ENCODE measurements around the gene TMC3.

TMC3 gene

GRCh38 chr15:81296673-81297072 lies 77.3 kb downstream of the TMC3 start:
- no peak overlapping the region for H2AFZ ChIP-seq (ENCODE audit: low read depth, low read length)
- H3K4me2 ChIP-seq (ENCODE audit: low read length) = peak overlapping the region; percentile 83
- H3K27ac ChIP-seq (ENCODE audit: low read length) = peak overlapping the region; percentile 98
- H3K79me2 ChIP-seq (ENCODE audit: low read length) = peaks cover 92% of the 10 kb centered on the region
- no peak for TF ChIP-seq CTCF (IDR thresholded peaks at IDR 0.05; ENCODE audit: low read depth, low read length)
- no peak for TF ChIP-seq EZH2phosphoT487 (IDR thresholded peaks at IDR 0.05; ENCODE audit: low read depth)
- H3K36me3 ChIP-seq (replicated peaks; ENCODE audit: low read depth, low read length) = peaks cover 47% of the 10 kb centered on the region
- no peaks in the 10 kb centered on the region for H3K27me3 ChIP-seq (ENCODE audit: low read depth, low read length)
- peak overlapping the region; percentile 86 for H3K4me3 ChIP-seq (ENCODE audit: low read length)
- no peaks in the 10 kb centered on the region for H3K9me3 ChIP-seq (ENCODE audit: insufficient read depth, low read length)
- H3K4me1 ChIP-seq (ENCODE audit: low read length) = peaks cover 90% of the 10 kb centered on the region
- no peaks in the 10 kb centered on the region for H4K20me1 ChIP-seq (ENCODE audit: insufficient read depth, low read length)
- peak overlapping the region; percentile 100 for H3K9ac ChIP-seq (ENCODE audit: low read length)

- peak overlapping the region; percentile 100 for H3K9ac ChIP-seq (ENCODE audit: low read length)
- H3K4me3 ChIP-seq (ENCODE audit: low read length) = peak overlapping the region; percentile 86
- peaks cover 90% of the 10 kb centered on the region for H3K79me2 ChIP-seq (ENCODE audit: low read length)
- H3K4me2 ChIP-seq (ENCODE audit: low read length) = peak overlapping the region; percentile 83
- H2AFZ ChIP-seq (ENCODE audit: low read depth, low read length) = no peak overlapping the region
- peaks cover 42% of the 10 kb centered on the region for H3K36me3 ChIP-seq (replicated peaks; ENCODE audit: low read depth, low read length)
- TF ChIP-seq CTCF (IDR thresholded peaks at IDR 0.05; ENCODE audit: low read depth, low read length) (no peak; the same call in 1 of the 2 replicates), EZH2phosphoT487 (IDR thresholded peaks at IDR 0.05; ENCODE audit: low read depth) (no peak)
- H3K27ac ChIP-seq (ENCODE audit: low read length) = peak overlapping the region; percentile 98
- no peaks in the 10 kb centered on the region for H3K27me3 ChIP-seq (ENCODE audit: low read depth, low read length)
- H3K4me1 ChIP-seq (ENCODE audit: low read length) = peaks cover 90% of the 10 kb centered on the region
- H4K20me1 ChIP-seq (ENCODE audit: insufficient read depth, low read length) = no peaks in the 10 kb centered on the region
- H3K9me3 ChIP-seq (ENCODE audit: insufficient read depth, low read length) = no peaks in the 10 kb centered on the region
These were observed 77.8 kb downstream of the TMC3 start for GRCh38 chr15:81296186-81296585.

GRCh38 chr15:81295486-81296121 lies 78.4 kb downstream of the TMC3 start:
- Histone ChIP-seq H2AFZ (ENCODE audit: low read depth, low read length) (no peak overlapping the region), H3K79me2 (ENCODE audit: low read length) (peaks cover 85% of the 10 kb centered on the region), H3K9ac (ENCODE audit: low read length) (peak overlapping the region; percentile 100), H3K27ac (ENCODE audit: low read length) (peak overlapping the region; percentile 98), H3K36me3 (replicated peaks; ENCODE audit: low read depth, low read length) (peaks cover 36% of the 10 kb centered on the region), H3K9me3 (ENCODE audit: insufficient read depth, low read length) (no peaks in the 10 kb centered on the region), H3K4me2 (ENCODE audit: low read length) (peak overlapping the region; percentile 83), H4K20me1 (ENCODE audit: insufficient read depth, low read length) (no peaks in the 10 kb centered on the region), H3K4me1 (ENCODE audit: low read length) (peaks cover 88% of the 10 kb centered on the region), H3K27me3 (ENCODE audit: low read depth, low read length) (no peaks in the 10 kb centered on the region), H3K4me3 (ENCODE audit: low read length) (peak overlapping the region; percentile 86)
- TF ChIP-seq EZH2phosphoT487 (IDR thresholded peaks at IDR 0.05; ENCODE audit: low read depth) (no peak), CTCF (IDR thresholded peaks at IDR 0.05; ENCODE audit: low read depth, low read length) (no peak)

GRCh38 chr15:81294516-81294880 lies 79.5 kb downstream of the TMC3 start:
- Histone ChIP-seq H2AFZ (ENCODE audit: low read depth, low read length) (no peak overlapping the region), H3K4me3 (ENCODE audit: low read length) (peak overlapping the region; percentile 86)

More at GRCh38 chr15:81294516-81294880, 79.5 kb downstream of the TMC3 start:
- Histone ChIP-seq H3K9ac (ENCODE audit: low read length) (peak overlapping the region; percentile 100), H3K4me2 (ENCODE audit: low read length) (peak overlapping the region; percentile 83), H4K20me1 (ENCODE audit: insufficient read depth, low read length) (no peaks in the 10 kb centered on the region), H3K9me3 (ENCODE audit: insufficient read depth, low read length) (no peaks in the 10 kb centered on the region), H3K4me1 (ENCODE audit: low read length) (peaks cover 80% of the 10 kb centered on the region), H3K27ac (ENCODE audit: low read length) (peak overlapping the region; percentile 98), H3K36me3 (replicated peaks; ENCODE audit: low read depth, low read length) (peaks cover 26% of the 10 kb centered on the region), H3K27me3 (ENCODE audit: low read depth, low read length) (no peaks in the 10 kb centered on the region), H3K79me2 (ENCODE audit: low read length) (peaks cover 74% of the 10 kb centered on the region)
- TF ChIP-seq CTCF (IDR thresholded peaks at IDR 0.05; ENCODE audit: low read depth, low read length) (peak; percentile 49), EZH2phosphoT487 (IDR thresholded peaks at IDR 0.05; ENCODE audit: low read depth) (no peak)
